IMR-90 (cell line): ENCODE data around the gene PHOSPHO2. TPM values are rescaled to one million over a fixed set of nuclear protein-coding genes. Genes with fewer than 3 reads are reported as not detected.

ENCODE experiments used
- ATAC-seq: fragments of 200-7000 bp; cut with Tn5 transposase; 2 replicates; pipeline ENCODE4 v1.9.1; 2020; ENCODE audit warnings: low read depth, mild to moderate bottlenecking, moderate library complexity
- BruUV-seq: library from RNA; stranded (reverse); fragments of 400-500 nt; replicated peaks from 2 replicates; lab custom pipeline; 2021; lab: Mats Ljungman, UMichigan
- CTCF ChIA-PET: fragments of 300-600 bp; formaldehyde crosslinking; extraction: SDS; loops from one replicate; lab custom pipeline; 2021; ENCODE audit warnings: antibody characterized with exemption; lab: Yijun Ruan, JAX
- POLR2A ChIA-PET: fragments of 300-600 bp; sonication (Branson Sonifier 250); formaldehyde crosslinking; loops from one replicate; lab custom pipeline; 2022; ENCODE audit warnings: antibody characterized with exemption; ENCODE audit not compliant: unreplicated experiment; lab: Charles Lee
- DNase-seq: peaks from one replicate; pipeline ENCODE4 v3.0.0; 2013
- H2AFZ ChIP-seq: replicated peaks from 2 replicates; pipeline ENCODE3; 2013; ENCODE audit warnings: low read length, mild to moderate bottlenecking; ENCODE audit not compliant: poor library complexity
- H2AK5ac ChIP-seq: 2 replicates; pipeline ENCODE4 v1.6.1; 2013; ENCODE audit warnings: low read depth, low read length, inconsistent platforms
- H2AK9ac ChIP-seq: replicated peaks from 2 replicates; pipeline ENCODE3; 2013; ENCODE audit warnings: mild to moderate bottlenecking, low read depth, low read length, moderate library complexity; ENCODE audit not compliant: poor library complexity
- H2BK120ac ChIP-seq: 2 replicates; pipeline ENCODE4 v1.6.1; 2013; ENCODE audit warnings: low read depth, low read length, inconsistent platforms
- H2BK15ac ChIP-seq: 3 replicates; pipeline ENCODE4 v1.6.1; 2013; ENCODE audit warnings: low read depth, low read length, inconsistent platforms
- H2BK20ac ChIP-seq: 2 replicates; pipeline ENCODE4 v1.6.1; 2013; ENCODE audit warnings: low read depth, mild to moderate bottlenecking, inconsistent platforms, low read length, moderate library complexity
- H2BK5ac ChIP-seq: 2 replicates; pipeline ENCODE4 v1.6.1; 2013; ENCODE audit warnings: mild to moderate bottlenecking, low read depth, low read length, inconsistent platforms; ENCODE audit not compliant: poor library complexity, severe bottlenecking
- H3K14ac ChIP-seq: replicated peaks from 2 replicates; pipeline ENCODE4 v1.6.1; 2013; ENCODE audit warnings: low read depth, low read length, inconsistent platforms
- H3K18ac ChIP-seq: 2 replicates; pipeline ENCODE4 v1.6.1; 2013; ENCODE audit warnings: low read depth, low read length, control low read depth
- H3K23ac ChIP-seq: 2 replicates; pipeline ENCODE4 v1.6.1; 2013; ENCODE audit warnings: low read depth, low read length, inconsistent platforms
- H3K27ac ChIP-seq: 2 replicates; pipeline ENCODE4 v1.5.1; 2013; ENCODE audit warnings: mild to moderate bottlenecking, control low read depth, low read length; ENCODE audit not compliant: insufficient read depth
- H3K27me3 ChIP-seq: 2 replicates; pipeline ENCODE4 v1.6.1; 2013; ENCODE audit warnings: low read length; ENCODE audit not compliant: control insufficient read depth, insufficient read depth
- H3K36me3 ChIP-seq: 2 replicates; pipeline ENCODE4 v1.6.1; 2013; ENCODE audit warnings: low read length, mixed read lengths; ENCODE audit not compliant: control insufficient read depth, insufficient read depth
- H3K4ac ChIP-seq: 2 replicates; pipeline ENCODE4 v1.6.1; 2013; ENCODE audit warnings: low read depth, low read length, inconsistent platforms
- H3K4me1 ChIP-seq: 2 replicates; pipeline ENCODE4 v1.6.1; 2013; ENCODE audit warnings: low read length, mixed read lengths; ENCODE audit not compliant: control insufficient read depth, insufficient read depth
- H3K4me2 ChIP-seq: 2 replicates; pipeline ENCODE4 v1.6.1; 2013; ENCODE audit warnings: low read depth, mild to moderate bottlenecking, control low read depth, low read length, moderate library complexity
- H3K4me3 ChIP-seq: 2 replicates; pipeline ENCODE4 v1.5.1; 2013; ENCODE audit warnings: low read depth, mild to moderate bottlenecking, control low read depth, low read length, moderate library complexity; ENCODE audit not compliant: insufficient read depth
- H3K56ac ChIP-seq: 2 replicates; pipeline ENCODE4 v1.6.1; 2013; ENCODE audit warnings: low read length, inconsistent platforms; ENCODE audit not compliant: insufficient read depth; ENCODE audit errors: extremely low read depth
- H3K79me1 ChIP-seq, 2 experiments: 2 replicates each; pipeline ENCODE4 v1.6.1; 2013; ENCODE audit warnings: low read length in 2 of 2, inconsistent platforms in 1 of 2, low read depth in 1 of 2
- H3K9ac ChIP-seq: 2 replicates; pipeline ENCODE4 v1.6.1; 2013; ENCODE audit warnings: low read depth, low read length, control low read depth
- H3K9me1 ChIP-seq: 2 replicates; pipeline ENCODE4 v1.6.1; 2013; ENCODE audit warnings: low read length, inconsistent platforms; ENCODE audit not compliant: insufficient read depth
- H3K9me3 ChIP-seq: 2 replicates; pipeline ENCODE4 v1.6.1; 2013; ENCODE audit warnings: low read length; ENCODE audit not compliant: control insufficient read depth, insufficient read depth
- H4K20me1 ChIP-seq: 2 replicates; pipeline ENCODE4 v1.6.1; 2013; ENCODE audit warnings: low read length, inconsistent platforms; ENCODE audit not compliant: insufficient read depth
- H4K5ac ChIP-seq: 2 replicates; pipeline ENCODE4 v1.6.1; 2013; ENCODE audit warnings: mild to moderate bottlenecking, low read depth, low read length, control low read depth
- H4K8ac ChIP-seq, 2 experiments: 2 replicates each; pipeline ENCODE4 v1.6.1; 2013; ENCODE audit warnings: low read depth in 2 of 2, low read length in 2 of 2, control low read depth in 1 of 2, inconsistent platforms in 1 of 2
- H4K91ac ChIP-seq: 2 replicates; pipeline ENCODE4 v1.6.1; 2013; ENCODE audit warnings: low read depth, low read length, inconsistent platforms; ENCODE audit not compliant: insufficient read depth
- CHD1 ChIP-seq: IDR thresholded peaks from 2 replicates; pipeline ENCODE4 v1.6.1; 2012; ENCODE audit warnings: low read depth, low read length, improper control_type of control experiment
- CTCF ChIP-seq: conservative IDR thresholded peaks from 2 replicates; pipeline ENCODE4 v1.5.1; 2012; ENCODE audit warnings: mild to moderate bottlenecking, low read depth, low read length, improper control_type of control experiment
- MAFK ChIP-seq: IDR thresholded peaks from 2 replicates; pipeline ENCODE4 v1.6.1; 2012; ENCODE audit warnings: low read depth, low read length, improper control_type of control experiment
- MAZ ChIP-seq: IDR thresholded peaks from 2 replicates; pipeline ENCODE4 v1.6.1; 2012; ENCODE audit warnings: low read depth, mild to moderate bottlenecking, low read length, improper control_type of control experiment, moderate library complexity, borderline replicate concordance
- NFE2L2 ChIP-seq: fragments of 150-350 bp; IDR thresholded peaks from 2 replicates; pipeline ENCODE4 v1.6.1; 2016; ENCODE audit warnings: low read depth, mild to moderate bottlenecking, low read length
- POLR2A ChIP-seq: IDR thresholded peaks from 2 replicates; pipeline ENCODE4 v1.6.1; 2012; ENCODE audit warnings: mild to moderate bottlenecking, low read depth, low read length
- RAD21 ChIP-seq: IDR thresholded peaks from 2 replicates; pipeline ENCODE4 v1.6.1; 2012; ENCODE audit warnings: low read length, improper control_type of control experiment
- RFX5 ChIP-seq: IDR thresholded peaks from 2 replicates; pipeline ENCODE4 v1.8.0; 2012; ENCODE audit warnings: low read depth, mild to moderate bottlenecking, low read length, moderate library complexity
- USF2 ChIP-seq: fragments of 150-350 bp; IDR thresholded peaks from 2 replicates; pipeline ENCODE4 v1.6.1; 2017; ENCODE audit warnings: mild to moderate bottlenecking, antibody characterized with exemption, low read length, low read depth
- WGBS, 2 experiments: methylation state at CpG; one replicate each; pipeline versions ENCODE4 v1.1.5 to v1.1.7; 2013; ENCODE audit warnings: missing lambda C conversion rate in 2 of 2; ENCODE audit not compliant: insufficient read length in 1 of 2; ENCODE audit errors: extremely low coverage in 2 of 2; 5-methylcytosine and 5-hydroxymethylcytosine counted together
- dilution Hi-C: fragments of 300-500 bp; cut with HindIII; formaldehyde crosslinking; loops from one replicate; pipeline ENCODE4 v1.14.3; 2018; ENCODE audit warnings: low sequenced_read_pairs; ENCODE audit not compliant: unreplicated experiment
- in situ Hi-C: fragments of 300-500 bp; cut with MboI; formaldehyde crosslinking; loops from 3 replicates; pipeline ENCODE4 v1.14.3; 2019; ENCODE audit warnings: low sequenced_read_pairs, inconsistent platforms, mixed read lengths
- intact Hi-C: fragments of 100-400 bp; cut with micrococcal nuclease; formaldehyde crosslinking; loops from 2 replicates; pipeline ENCODE4 v1.10.0; 2022
- polyA plus RNA-seq, 3 experiments: library from polyadenylated mRNA; depleted of rRNA; stranded (reverse); fragments of >200 nt; gene quantifications; 2 replicates each; pipeline ENCODE4 v1.2.3, GENCODE V29; 2012; ENCODE audit warnings: low replicate concordance in 1 of 3
- total RNA-seq: library from RNA; depleted of rRNA; stranded (reverse); fragments of >200 nt; gene quantifications from 2 replicates; pipeline ENCODE4 v1.2.3, GENCODE V29; 2012
- TF ChIP-seq, protein P1 (sequence below): fragments of 150-350 bp; IDR thresholded peaks from 2 replicates; pipeline ENCODE4 v1.6.1; 2016; ENCODE audit warnings: low read depth, mild to moderate bottlenecking, low read length, moderate library complexity, borderline replicate concordance

Gene PHOSPHO2
- total and polyA plus RNA-seq, 2 of the 4 experiments (the other 2 are of a cell fraction): 0.48 to 0.54 TPM

DNA sequence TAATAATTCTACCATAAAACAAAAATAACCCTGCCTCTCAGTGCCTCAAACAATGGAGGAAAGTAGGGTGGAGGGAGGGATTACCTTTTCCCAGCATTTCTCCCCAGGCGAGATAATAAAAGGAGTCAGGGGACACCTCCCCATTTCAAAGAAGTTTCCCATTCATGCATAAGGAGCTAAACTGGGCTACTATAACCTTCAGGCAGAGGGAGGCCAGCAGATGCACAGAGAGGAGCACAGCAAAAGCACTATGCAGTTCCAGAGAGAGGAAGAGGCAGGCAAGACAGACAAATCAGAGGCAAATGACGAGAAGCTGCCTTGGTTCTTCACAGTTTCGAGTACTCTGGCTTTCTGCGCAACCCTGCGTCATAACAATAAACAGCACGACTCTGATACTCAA lies 17.4 kb upstream of the PHOSPHO2 start:
- no peak overlapping the region for H3K4me3 ChIP-seq
- H3K9me1 ChIP-seq: no peaks in the 10 kb centered on the region
- no peak overlapping the region for H2BK120ac ChIP-seq
- H3K9ac ChIP-seq: no peak overlapping the region
- no peak overlapping the region for H4K91ac ChIP-seq
- BruUV-seq: no TSS peak
- no peak overlapping the region for H3K56ac ChIP-seq
- no peaks in the 10 kb centered on the region for H3K4me1 ChIP-seq
- CTCF ChIA-PET: no interaction called here
- H3K27ac ChIP-seq: no peak overlapping the region
- ATAC-seq: no peak
- no peak overlapping the region for H2AFZ ChIP-seq
- no peaks in the 10 kb centered on the region for H3K79me1 ChIP-seq
- H2BK5ac ChIP-seq: no peak overlapping the region
- H2BK20ac ChIP-seq: no peak overlapping the region
- H3K4me2 ChIP-seq: no peak overlapping the region
- H3K27me3 ChIP-seq: 0 out of 2 replicates have a peak, but pooled peaks cover 1% of the 10 kb centered on the region
- H2BK15ac ChIP-seq: no peak overlapping the region
- H3K23ac ChIP-seq: no peak overlapping the region
- intact Hi-C loops (no loop called here), dilution Hi-C loops (no loop called here), in situ Hi-C loops (no loop called here)
- H3K9me3 ChIP-seq: no peaks in the 10 kb centered on the region
- TF ChIP-seq POLR2A: no peak
- TF ChIP-seq, protein P1, sequence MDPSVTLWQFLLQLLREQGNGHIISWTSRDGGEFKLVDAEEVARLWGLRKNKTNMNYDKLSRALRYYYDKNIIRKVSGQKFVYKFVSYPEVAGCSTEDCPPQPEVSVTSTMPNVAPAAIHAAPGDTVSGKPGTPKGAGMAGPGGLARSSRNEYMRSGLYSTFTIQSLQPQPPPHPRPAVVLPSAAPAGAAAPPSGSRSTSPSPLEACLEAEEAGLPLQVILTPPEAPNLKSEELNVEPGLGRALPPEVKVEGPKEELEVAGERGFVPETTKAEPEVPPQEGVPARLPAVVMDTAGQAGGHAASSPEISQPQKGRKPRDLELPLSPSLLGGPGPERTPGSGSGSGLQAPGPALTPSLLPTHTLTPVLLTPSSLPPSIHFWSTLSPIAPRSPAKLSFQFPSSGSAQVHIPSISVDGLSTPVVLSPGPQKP: no peak
- no peak for TF ChIP-seq USF2
- TF ChIP-seq RFX5: no peak
- TF ChIP-seq CHD1: no peak
- no peak for TF ChIP-seq MAZ
- no peak for TF ChIP-seq RAD21
- no peak for TF ChIP-seq MAFK
- TF ChIP-seq CTCF: no peak
- no peak for TF ChIP-seq NFE2L2
- H3K14ac ChIP-seq: no peak overlapping the region
- POLR2A ChIA-PET: no interaction called here
- no peak overlapping the region for H2AK5ac ChIP-seq
- no peaks in the 10 kb centered on the region for H3K36me3 ChIP-seq
- H4K8ac ChIP-seq: no peak overlapping the region
- no CpG with 5 or more reads among the region's 6 CpGs for WGBS, 2 experiments
- H3K4ac ChIP-seq: no peak overlapping the region
- no peak for DNase-seq
- H2AK9ac ChIP-seq: no peak overlapping the region
- H4K5ac ChIP-seq: no peak overlapping the region
- no peak overlapping the region for H3K18ac ChIP-seq
- H4K20me1 ChIP-seq: no peaks in the 10 kb centered on the region
